CD4-positive, alpha-beta T cell (primary cell): ENCODE results near the gene GRID2. TPM values are rescaled to one million over a fixed set of nuclear protein-coding genes. Genes with fewer than 3 reads are reported as not detected.

Source experiments
- ATAC-seq: fragments of 200-7000 bp; cut with Tn5 transposase; one replicate; pipeline ENCODE4 v1.10.0; 2022; ENCODE audit warnings: mild to moderate bottlenecking; ENCODE audit not compliant: poor library complexity
- CTCF ChIA-PET: fragments of 350-600 bp; sonication (Branson Sonifier 250); formaldehyde crosslinking; loops from one replicate; lab custom pipeline; 2021; ENCODE audit warnings: antibody characterized with exemption, inconsistent platforms; lab: Charles Lee
- POLR2A ChIA-PET: fragments of 350-600 bp; sonication (Branson Sonifier 250); formaldehyde crosslinking; loops from one replicate; lab custom pipeline; 2021; ENCODE audit warnings: antibody characterized with exemption, inconsistent platforms; lab: Charles Lee
- DNase-seq, 14 experiments: peaks; one replicate each; pipeline ENCODE4 v3.0.0-alpha.2; 2013 to 2020; ENCODE audit warnings: mixed read lengths in 2 of 14
- H3K27ac ChIP-seq, 2 donors: one replicate each; pipeline versions ENCODE4 v1.5.1 to v1.7.0; 2013; ENCODE audit warnings: low read length in 2 of 2, low read depth in 1 of 2, mild to moderate bottlenecking in 1 of 2
- H3K27me3 ChIP-seq, 2 experiments: 1 replicate in 1 of 2; 2 replicates in 1 of 2; pipeline versions ENCODE4 v1.6.1 to v1.7.0; 2013; ENCODE audit warnings: low read length in 2 of 2, control low read depth in 1 of 2, mild to moderate bottlenecking in 1 of 2, moderate library complexity in 1 of 2; ENCODE audit not compliant: insufficient read depth in 2 of 2, control insufficient read depth in 1 of 2
- H3K36me3 ChIP-seq: one replicate; pipeline ENCODE4 v1.6.1; 2013; ENCODE audit warnings: low read length, control low read depth; ENCODE audit not compliant: insufficient read depth
- H3K4me1 ChIP-seq: one replicate; pipeline ENCODE4 v1.6.1; 2013; ENCODE audit warnings: low read length, control low read depth; ENCODE audit not compliant: insufficient read depth
- H3K4me3 ChIP-seq: one replicate; pipeline ENCODE4 v1.5.1; 2013; ENCODE audit warnings: mild to moderate bottlenecking, low read length, moderate library complexity
- H3K9me3 ChIP-seq, 2 experiments: 1 replicate in 1 of 2; 2 replicates in 1 of 2; pipeline versions ENCODE4 v1.6.1 to v1.7.0; 2013; ENCODE audit warnings: low read length in 2 of 2, mild to moderate bottlenecking in 2 of 2, control low read depth in 1 of 2, moderate library complexity in 1 of 2; ENCODE audit not compliant: control insufficient read depth in 1 of 2, insufficient read depth in 1 of 2
- H3K27ac Mint-ChIP-seq: one replicate; pipeline ENCODE4 v1.8.0; 2020; ENCODE audit warnings: mixed read lengths
- H3K27me3 Mint-ChIP-seq: one replicate; pipeline ENCODE4 v1.8.0; 2021; ENCODE audit warnings: mixed read lengths
- H3K36me3 Mint-ChIP-seq: one replicate; pipeline ENCODE4 v1.8.0; 2021; ENCODE audit warnings: low read depth, mixed read lengths
- H3K4me1 Mint-ChIP-seq: one replicate; pipeline ENCODE4 v1.8.0; 2021; ENCODE audit warnings: low read depth, mixed read lengths
- H3K4me3 Mint-ChIP-seq: one replicate; pipeline ENCODE4 v1.8.0; 2020; ENCODE audit warnings: mild to moderate bottlenecking, mixed read lengths
- H3K9me3 Mint-ChIP-seq: one replicate; pipeline ENCODE4 v1.8.0; 2020; ENCODE audit warnings: mixed read lengths
- intact Hi-C, 2 experiments: fragments of 100-400 bp; cut with DNase I in 1 of 2; cut with micrococcal nuclease in 1 of 2; formaldehyde crosslinking; loops; one replicate each; pipeline versions ENCODE4 v1.15.1 to v1.9.0; 2023 to 2025; cut with DNase I, micrococcal nuclease
- total RNA-seq, 174 experiments: library from RNA in 2 of 174; stranded (reverse) in 2 of 174; gene quantifications; one replicate each; pipeline ENCODE4 v1.2.3 and lab custom pipeline; 2021 to 2026
- TF ChIP-seq, protein P1 (sequence below): fragments of 200-600 bp; IDR thresholded peaks from one replicate; pipeline ENCODE4 v1.8.0; 2022; ENCODE audit warnings: antibody characterized with exemption, mild to moderate bottlenecking

The GRID2 gene
- total RNA-seq, 2 experiments from 2014 or later, result not detected

DNA sequence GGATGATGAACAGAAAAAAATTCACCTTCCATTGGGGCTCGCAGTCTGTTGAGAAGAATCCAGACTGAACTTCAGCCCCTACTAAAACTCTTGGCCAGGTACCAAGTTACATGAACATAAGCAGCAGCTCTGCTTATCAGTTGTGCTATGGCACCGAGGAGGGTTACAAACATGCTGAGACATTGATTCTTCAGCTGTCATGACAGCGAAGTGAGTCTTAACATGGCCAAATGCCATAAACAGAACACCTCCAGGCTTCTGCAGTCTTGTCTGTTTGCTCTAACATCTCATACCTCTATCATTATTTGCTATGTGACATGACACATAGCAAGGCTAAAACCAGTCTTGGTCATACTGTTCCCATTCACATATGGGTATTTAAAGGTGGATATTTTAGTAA, 521.5 kb downstream of the GRID2 start:
- no peak overlapping the region for H3K27ac Mint-ChIP-seq
- ChIA-PET CTCF (no interaction called here), POLR2A (no interaction called here)
- H3K36me3 Mint-ChIP-seq, result no peaks in the 10 kb centered on the region
- no peak overlapping the region for H3K4me3 Mint-ChIP-seq
- ATAC-seq, result no peak
- no peaks in the 10 kb centered on the region for H3K4me1 Mint-ChIP-seq
- Histone ChIP-seq H3K27me3 (no peaks in the 10 kb centered on the region), H3K36me3 (no peaks in the 10 kb centered on the region), H3K4me3 (no peak overlapping the region), H3K9me3 (no peaks in the 10 kb centered on the region), H3K27ac (no peak overlapping the region), H3K4me1 (no peaks in the 10 kb centered on the region)
- intact Hi-C loops, result no loop called here
- peaks cover 6% of the 10 kb centered on the region for H3K9me3 Mint-ChIP-seq
- H3K27me3 Mint-ChIP-seq, result no peaks in the 10 kb centered on the region
- TF ChIP-seq, protein P1, sequence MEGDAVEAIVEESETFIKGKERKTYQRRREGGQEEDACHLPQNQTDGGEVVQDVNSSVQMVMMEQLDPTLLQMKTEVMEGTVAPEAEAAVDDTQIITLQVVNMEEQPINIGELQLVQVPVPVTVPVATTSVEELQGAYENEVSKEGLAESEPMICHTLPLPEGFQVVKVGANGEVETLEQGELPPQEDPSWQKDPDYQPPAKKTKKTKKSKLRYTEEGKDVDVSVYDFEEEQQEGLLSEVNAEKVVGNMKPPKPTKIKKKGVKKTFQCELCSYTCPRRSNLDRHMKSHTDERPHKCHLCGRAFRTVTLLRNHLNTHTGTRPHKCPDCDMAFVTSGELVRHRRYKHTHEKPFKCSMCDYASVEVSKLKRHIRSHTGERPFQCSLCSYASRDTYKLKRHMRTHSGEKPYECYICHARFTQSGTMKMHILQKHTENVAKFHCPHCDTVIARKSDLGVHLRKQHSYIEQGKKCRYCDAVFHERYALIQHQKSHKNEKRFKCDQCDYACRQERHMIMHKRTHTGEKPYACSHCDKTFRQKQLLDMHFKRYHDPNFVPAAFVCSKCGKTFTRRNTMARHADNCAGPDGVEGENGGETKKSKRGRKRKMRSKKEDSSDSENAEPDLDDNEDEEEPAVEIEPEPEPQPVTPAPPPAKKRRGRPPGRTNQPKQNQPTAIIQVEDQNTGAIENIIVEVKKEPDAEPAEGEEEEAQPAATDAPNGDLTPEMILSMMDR, result no peak
- DNase-seq, result no peak

DNA sequence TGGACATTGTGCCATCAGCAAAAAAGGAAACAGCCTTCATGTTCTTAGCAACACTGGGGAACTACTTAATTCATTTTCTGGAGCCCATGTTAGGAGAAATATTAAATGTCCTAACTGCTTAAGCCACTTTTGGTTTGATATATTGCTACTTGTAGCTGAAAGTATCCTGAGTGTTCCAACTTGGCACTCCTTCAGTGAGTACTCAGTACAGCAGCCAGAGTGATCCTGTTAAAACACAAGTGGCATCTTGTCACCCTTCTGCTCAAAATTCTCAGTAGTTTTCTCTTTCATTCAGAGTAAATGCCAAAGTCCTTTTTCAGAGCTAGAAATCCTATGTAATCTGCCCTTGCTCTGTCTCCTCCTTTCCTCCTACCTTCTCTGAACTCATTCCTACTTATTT, 522.0 kb downstream of the GRID2 start:
- Histone ChIP-seq H3K4me3 (no peak overlapping the region), H3K27me3 (no peaks in the 10 kb centered on the region), H3K4me1 (no peaks in the 10 kb centered on the region), H3K36me3 (no peaks in the 10 kb centered on the region), H3K27ac (no peak overlapping the region), H3K9me3 (no peaks in the 10 kb centered on the region)
- intact Hi-C loops, result no loop called here
- no peak overlapping the region for H3K4me3 Mint-ChIP-seq
- TF ChIP-seq, protein P1, result no peak
- ATAC-seq, result no peak
- H3K36me3 Mint-ChIP-seq, result no peaks in the 10 kb centered on the region
- H3K9me3 Mint-ChIP-seq, result peaks cover 6% of the 10 kb centered on the region
- no peaks in the 10 kb centered on the region for H3K4me1 Mint-ChIP-seq
- H3K27me3 Mint-ChIP-seq, result no peaks in the 10 kb centered on the region
- no peak for DNase-seq
- H3K27ac Mint-ChIP-seq, result no peak overlapping the region
- ChIA-PET POLR2A (no interaction called here), CTCF (no interaction called here)

DNA sequence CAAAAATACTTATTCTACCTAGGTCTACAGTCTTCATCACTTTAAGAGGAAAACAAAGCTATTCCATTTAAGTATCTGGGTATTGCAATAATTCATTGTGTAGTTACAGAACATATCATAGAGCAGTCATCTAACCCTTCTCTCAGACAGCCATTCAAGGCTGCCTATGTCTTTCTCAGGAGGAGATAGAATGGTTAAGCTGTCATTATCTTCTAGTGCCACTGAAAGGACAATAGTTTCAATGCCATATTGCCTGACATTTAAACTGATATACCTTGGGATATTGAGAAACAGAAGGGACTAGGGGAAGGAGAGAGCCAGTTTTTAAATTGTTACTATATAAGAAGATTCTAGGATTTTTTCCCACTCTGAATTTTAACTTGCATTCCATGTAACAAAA, 527.0 kb downstream of the GRID2 start:
- no peaks in the 10 kb centered on the region for H3K27me3 Mint-ChIP-seq
- Histone ChIP-seq H3K9me3 (no peaks in the 10 kb centered on the region), H3K4me1 (no peaks in the 10 kb centered on the region), H3K4me3 (no peak overlapping the region), H3K27ac (no peak overlapping the region), H3K36me3 (no peaks in the 10 kb centered on the region), H3K27me3 (no peaks in the 10 kb centered on the region)
- H3K4me3 Mint-ChIP-seq, result no peak overlapping the region
- no peak for ATAC-seq
- no peak overlapping the region for H3K27ac Mint-ChIP-seq
- TF ChIP-seq, protein P1, result no peak
- DNase-seq, result no peak
- POLR2A ChIA-PET, result no interaction called here
- CTCF ChIA-PET, result interaction anchor here (0.7 kb wide), 1 partner anchor 88 kb away, joined by 3 read pairs; no protein-coding TSS in a partner anchor
- no peaks in the 10 kb centered on the region for H3K36me3 Mint-ChIP-seq
- H3K4me1 Mint-ChIP-seq, result no peaks in the 10 kb centered on the region
- peaks cover 12% of the 10 kb centered on the region for H3K9me3 Mint-ChIP-seq
- intact Hi-C loops, result no loop called here
